ENCODE measurements around the gene RPL10A.

- TF ChIP-seq CTCF (conservative IDR thresholded peaks at IDR 0.05; ENCODE audit: low read length) (no peak), EZH2phosphoT487 (IDR thresholded peaks at IDR 0.05; ENCODE audit: borderline replicate concordance) (no peak)
Measured at GRCh38 chr6:35427851-35428321, 40.3 kb upstream of the RPL10A start.
